ENCODE measurements around the gene IWS1.

DNA sequence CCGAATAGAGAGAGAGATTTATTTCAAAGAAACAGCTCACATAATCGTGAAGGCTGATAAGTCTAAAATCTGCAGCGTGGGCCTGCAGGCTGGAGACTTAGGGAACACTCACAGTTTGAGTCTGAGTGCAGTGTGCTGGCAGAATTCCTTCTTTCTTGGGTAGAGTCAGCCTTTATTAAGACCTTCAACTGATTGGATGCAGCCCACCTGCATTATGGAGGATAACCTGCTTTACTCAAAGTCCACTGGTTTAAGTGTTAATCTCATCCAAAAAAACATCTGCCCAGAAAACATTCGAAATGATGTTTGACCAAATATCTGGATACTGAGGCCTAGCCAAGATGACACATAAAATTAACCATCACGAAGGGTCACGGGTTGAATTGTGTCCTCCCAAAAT, 91.8 kb downstream of the IWS1 start:
- TF ChIP-seq NFYB (IDR thresholded peaks at IDR 0.05; ENCODE audit: extremely low read depth, insufficient read length), result no peak
- no peak for TF ChIP-seq HNRNPUL1 (IDR thresholded peaks at IDR 0.05; ENCODE audit: low read length)
- no peak for TF ChIP-seq JUND (IDR thresholded peaks at IDR 0.05; ENCODE audit: borderline replicate concordance, low read depth, low read length)
- TF ChIP-seq JUND (tag; IDR thresholded peaks at IDR 0.05; ENCODE audit: borderline replicate concordance, low read depth, low read length), result no peak
- TF ChIP-seq BHLHE40 (IDR thresholded peaks at IDR 0.05; ENCODE audit: low read length), result no peak
- no peak for TF ChIP-seq CTCF (IDR thresholded peaks at IDR 0.05 in 2 of 3, conservative IDR thresholded peaks at IDR 0.05 in 1 of 3; ENCODE audit: insufficient read depth in 2 of 3, low read depth in 1 of 3, low read length in 3 of 3)
- no peak for TF ChIP-seq FOXK2 (conservative IDR thresholded peaks at IDR 0.05 in 1 of 2, IDR thresholded peaks at IDR 0.05 in 1 of 2; ENCODE audit: low read depth in 2 of 2)
- TF ChIP-seq BRD4 (IDR thresholded peaks at IDR 0.05), result no peak
- TF ChIP-seq POLR2A (conservative IDR thresholded peaks at IDR 0.05), result no peak
- TF ChIP-seq ZNF217 (CRISPR knock-in tag; IDR thresholded peaks at IDR 0.05), result no peak
- no peak for TF ChIP-seq ZC3H4 (CRISPR knock-in tag; IDR thresholded peaks at IDR 0.05; ENCODE audit: borderline replicate concordance)
- TF ChIP-seq EP300 (IDR thresholded peaks at IDR 0.05; ENCODE audit: low read length), result no peak
- TF ChIP-seq MAFG (tag; conservative IDR thresholded peaks at IDR 0.05), result no peak
